ENCODE data around the gene PIK3R3.

PIK3R3 gene

GRCh38 chr1:46159516-46159915 is 27.1 kb upstream of the PIK3R3 start:
- no peak overlapping the region for H2AFZ ChIP-seq (ENCODE audit: low read length)
- H4K20me1 ChIP-seq (ENCODE audit: insufficient read depth, low read length, poor library complexity, severe bottlenecking) = no peaks in the 10 kb centered on the region
- H3K27me3 ChIP-seq (ENCODE audit: insufficient read depth, low read length, poor library complexity, severe bottlenecking) = no peaks in the 10 kb centered on the region
- no peaks in the 10 kb centered on the region for H3K79me2 ChIP-seq (ENCODE audit: insufficient read depth, low read length)
- no peak overlapping the region for H3K4me3 ChIP-seq (ENCODE audit: low read length, poor library complexity, severe bottlenecking)
- H3K4me2 ChIP-seq (ENCODE audit: low read depth, low read length, poor library complexity, severe bottlenecking) = no peak overlapping the region
- H3K9me2 ChIP-seq (replicated peaks; ENCODE audit: low read depth, low read length) = no peaks in the 10 kb centered on the region
- no peak overlapping the region for H3K9ac ChIP-seq (ENCODE audit: low read depth, low read length, poor library complexity, severe bottlenecking)
- no peaks in the 10 kb centered on the region for H3K9me3 ChIP-seq (ENCODE audit: insufficient read depth, low read depth, low read length)
- H3F3A ChIP-seq (ENCODE audit: low read depth) = no peaks in the 10 kb centered on the region
- H3K36me3 ChIP-seq (ENCODE audit: insufficient read depth, low read length) = no peaks in the 10 kb centered on the region
- H3K4me1 ChIP-seq (ENCODE audit: insufficient read depth, low read length, poor library complexity, severe bottlenecking) = no peaks in the 10 kb centered on the region
- no peak for TF ChIP-seq CTCF (conservative IDR thresholded peaks at IDR 0.05; ENCODE audit: low read length)
- no peak for TF ChIP-seq EZH2phosphoT487 (IDR thresholded peaks at IDR 0.05; ENCODE audit: borderline replicate concordance)

GRCh38 chr1:46158312-46159281 is 26.2 kb upstream of the PIK3R3 start:
- no peaks in the 10 kb centered on the region for H3K9me2 ChIP-seq (replicated peaks; ENCODE audit: low read depth, low read length)
- no peaks in the 10 kb centered on the region for H3F3A ChIP-seq (ENCODE audit: low read depth)
- H3K4me3 ChIP-seq (ENCODE audit: low read length, poor library complexity, severe bottlenecking) = no peak overlapping the region
- H2AFZ ChIP-seq (ENCODE audit: low read length) = no peak overlapping the region
- no peaks in the 10 kb centered on the region for H3K79me2 ChIP-seq (ENCODE audit: insufficient read depth, low read length)
- H3K36me3 ChIP-seq (ENCODE audit: insufficient read depth, low read length) = no peaks in the 10 kb centered on the region
- H3K4me1 ChIP-seq (ENCODE audit: insufficient read depth, low read length, poor library complexity, severe bottlenecking) = peaks cover 4% of the 10 kb centered on the region
- H3K9ac ChIP-seq (ENCODE audit: low read depth, low read length, poor library complexity, severe bottlenecking) = no peak overlapping the region
- no peaks in the 10 kb centered on the region for H3K27me3 ChIP-seq (ENCODE audit: insufficient read depth, low read length, poor library complexity, severe bottlenecking)
- no peak for TF ChIP-seq EZH2phosphoT487 (IDR thresholded peaks at IDR 0.05; ENCODE audit: borderline replicate concordance)
- no peak for TF ChIP-seq CTCF (conservative IDR thresholded peaks at IDR 0.05; ENCODE audit: low read length)
- no peaks in the 10 kb centered on the region for H4K20me1 ChIP-seq (ENCODE audit: insufficient read depth, low read length, poor library complexity, severe bottlenecking)
- H3K4me2 ChIP-seq (ENCODE audit: low read depth, low read length, poor library complexity, severe bottlenecking) = no peak overlapping the region
- H3K9me3 ChIP-seq (ENCODE audit: insufficient read depth, low read depth, low read length) = no peaks in the 10 kb centered on the region

- H3K36me3 ChIP-seq (ENCODE audit: insufficient read depth, low read length) = no peaks in the 10 kb centered on the region
- no peaks in the 10 kb centered on the region for H3F3A ChIP-seq (ENCODE audit: low read depth)
- H3K79me2 ChIP-seq (ENCODE audit: insufficient read depth, low read length) = no peaks in the 10 kb centered on the region
- H3K27me3 ChIP-seq (ENCODE audit: insufficient read depth, low read length, poor library complexity, severe bottlenecking) = no peaks in the 10 kb centered on the region
- no peak overlapping the region for H3K9ac ChIP-seq (ENCODE audit: low read depth, low read length, poor library complexity, severe bottlenecking)
- H3K4me2 ChIP-seq (ENCODE audit: low read depth, low read length, poor library complexity, severe bottlenecking) = no peak overlapping the region
- H3K9me2 ChIP-seq (replicated peaks; ENCODE audit: low read depth, low read length) = no peaks in the 10 kb centered on the region
- no peaks in the 10 kb centered on the region for H3K9me3 ChIP-seq (ENCODE audit: insufficient read depth, low read depth, low read length)
- H2AFZ ChIP-seq (ENCODE audit: low read length) = no peak overlapping the region
- no peak for TF ChIP-seq EZH2phosphoT487 (IDR thresholded peaks at IDR 0.05; ENCODE audit: borderline replicate concordance)
- H3K4me3 ChIP-seq (ENCODE audit: low read length, poor library complexity, severe bottlenecking) = no peak overlapping the region
- H4K20me1 ChIP-seq (ENCODE audit: insufficient read depth, low read length, poor library complexity, severe bottlenecking) = no peaks in the 10 kb centered on the region
- peaks cover 7% of the 10 kb centered on the region for H3K4me1 ChIP-seq (ENCODE audit: insufficient read depth, low read length, poor library complexity, severe bottlenecking)
Measured at GRCh38 chr1:46157916-46158311, 25.5 kb upstream of the PIK3R3 start.

Data from Loucy (cell line).